Measurements from ENCODE around the gene GALNS.

DNA sequence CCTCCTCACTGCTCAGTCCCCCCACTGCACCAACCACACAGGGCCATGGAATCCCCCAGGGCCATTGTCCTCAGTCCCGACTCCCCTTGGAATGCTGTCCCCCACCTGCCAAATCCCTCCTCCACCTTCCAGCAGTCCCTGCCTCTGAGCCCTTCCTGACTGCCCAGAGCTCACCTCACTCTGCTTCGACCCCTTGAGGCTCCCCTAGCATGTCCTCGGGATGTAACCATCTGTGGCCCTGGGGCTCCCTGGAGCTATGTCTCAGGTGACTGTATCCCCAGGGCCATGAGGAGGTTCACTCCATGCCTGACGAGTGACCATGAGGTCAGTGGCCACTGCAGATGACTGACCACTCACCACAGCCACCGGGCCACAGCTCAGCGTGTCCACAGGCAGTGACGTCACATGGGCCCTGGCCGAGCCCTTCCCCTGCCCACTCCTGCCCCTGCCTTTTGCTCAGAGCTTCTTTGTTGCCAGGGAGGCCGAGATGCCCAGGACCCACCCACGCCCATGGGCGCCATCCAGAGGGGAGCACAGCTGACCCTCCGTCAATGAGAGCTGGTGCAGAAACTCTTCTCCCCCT lies 64.0 kb downstream of the GALNS start:
- TF ChIP-seq, protein P1, sequence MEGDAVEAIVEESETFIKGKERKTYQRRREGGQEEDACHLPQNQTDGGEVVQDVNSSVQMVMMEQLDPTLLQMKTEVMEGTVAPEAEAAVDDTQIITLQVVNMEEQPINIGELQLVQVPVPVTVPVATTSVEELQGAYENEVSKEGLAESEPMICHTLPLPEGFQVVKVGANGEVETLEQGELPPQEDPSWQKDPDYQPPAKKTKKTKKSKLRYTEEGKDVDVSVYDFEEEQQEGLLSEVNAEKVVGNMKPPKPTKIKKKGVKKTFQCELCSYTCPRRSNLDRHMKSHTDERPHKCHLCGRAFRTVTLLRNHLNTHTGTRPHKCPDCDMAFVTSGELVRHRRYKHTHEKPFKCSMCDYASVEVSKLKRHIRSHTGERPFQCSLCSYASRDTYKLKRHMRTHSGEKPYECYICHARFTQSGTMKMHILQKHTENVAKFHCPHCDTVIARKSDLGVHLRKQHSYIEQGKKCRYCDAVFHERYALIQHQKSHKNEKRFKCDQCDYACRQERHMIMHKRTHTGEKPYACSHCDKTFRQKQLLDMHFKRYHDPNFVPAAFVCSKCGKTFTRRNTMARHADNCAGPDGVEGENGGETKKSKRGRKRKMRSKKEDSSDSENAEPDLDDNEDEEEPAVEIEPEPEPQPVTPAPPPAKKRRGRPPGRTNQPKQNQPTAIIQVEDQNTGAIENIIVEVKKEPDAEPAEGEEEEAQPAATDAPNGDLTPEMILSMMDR (conservative IDR thresholded peaks at IDR 0.05; ENCODE audit: low read depth in 2 of 2): no peak
- no peak for TF ChIP-seq EZH2phosphoT487 (IDR thresholded peaks at IDR 0.05; ENCODE audit: unreplicated experiment)
- no peak for TF ChIP-seq POLR2AphosphoS5 (IDR thresholded peaks at IDR 0.05; ENCODE audit: low read depth)
- TF ChIP-seq EZH2 (IDR thresholded peaks at IDR 0.05; ENCODE audit: low read depth, unreplicated experiment): no peak
- TF ChIP-seq STAT1 (IDR thresholded peaks at IDR 0.05; ENCODE audit: unreplicated experiment): no peak
- TF ChIP-seq ZNF114 (CRISPR knock-in tag; IDR thresholded peaks at IDR 0.05): no peak
- TF ChIP-seq, protein P2, sequence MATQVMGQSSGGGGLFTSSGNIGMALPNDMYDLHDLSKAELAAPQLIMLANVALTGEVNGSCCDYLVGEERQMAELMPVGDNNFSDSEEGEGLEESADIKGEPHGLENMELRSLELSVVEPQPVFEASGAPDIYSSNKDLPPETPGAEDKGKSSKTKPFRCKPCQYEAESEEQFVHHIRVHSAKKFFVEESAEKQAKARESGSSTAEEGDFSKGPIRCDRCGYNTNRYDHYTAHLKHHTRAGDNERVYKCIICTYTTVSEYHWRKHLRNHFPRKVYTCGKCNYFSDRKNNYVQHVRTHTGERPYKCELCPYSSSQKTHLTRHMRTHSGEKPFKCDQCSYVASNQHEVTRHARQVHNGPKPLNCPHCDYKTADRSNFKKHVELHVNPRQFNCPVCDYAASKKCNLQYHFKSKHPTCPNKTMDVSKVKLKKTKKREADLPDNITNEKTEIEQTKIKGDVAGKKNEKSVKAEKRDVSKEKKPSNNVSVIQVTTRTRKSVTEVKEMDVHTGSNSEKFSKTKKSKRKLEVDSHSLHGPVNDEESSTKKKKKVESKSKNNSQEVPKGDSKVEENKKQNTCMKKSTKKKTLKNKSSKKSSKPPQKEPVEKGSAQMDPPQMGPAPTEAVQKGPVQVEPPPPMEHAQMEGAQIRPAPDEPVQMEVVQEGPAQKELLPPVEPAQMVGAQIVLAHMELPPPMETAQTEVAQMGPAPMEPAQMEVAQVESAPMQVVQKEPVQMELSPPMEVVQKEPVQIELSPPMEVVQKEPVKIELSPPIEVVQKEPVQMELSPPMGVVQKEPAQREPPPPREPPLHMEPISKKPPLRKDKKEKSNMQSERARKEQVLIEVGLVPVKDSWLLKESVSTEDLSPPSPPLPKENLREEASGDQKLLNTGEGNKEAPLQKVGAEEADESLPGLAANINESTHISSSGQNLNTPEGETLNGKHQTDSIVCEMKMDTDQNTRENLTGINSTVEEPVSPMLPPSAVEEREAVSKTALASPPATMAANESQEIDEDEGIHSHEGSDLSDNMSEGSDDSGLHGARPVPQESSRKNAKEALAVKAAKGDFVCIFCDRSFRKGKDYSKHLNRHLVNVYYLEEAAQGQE (IDR thresholded peaks at IDR 0.05; ENCODE audit: unreplicated experiment): no peak
- TF ChIP-seq JUNB (IDR thresholded peaks at IDR 0.05; ENCODE audit: unreplicated experiment): no peak
- TF ChIP-seq, protein P3, sequence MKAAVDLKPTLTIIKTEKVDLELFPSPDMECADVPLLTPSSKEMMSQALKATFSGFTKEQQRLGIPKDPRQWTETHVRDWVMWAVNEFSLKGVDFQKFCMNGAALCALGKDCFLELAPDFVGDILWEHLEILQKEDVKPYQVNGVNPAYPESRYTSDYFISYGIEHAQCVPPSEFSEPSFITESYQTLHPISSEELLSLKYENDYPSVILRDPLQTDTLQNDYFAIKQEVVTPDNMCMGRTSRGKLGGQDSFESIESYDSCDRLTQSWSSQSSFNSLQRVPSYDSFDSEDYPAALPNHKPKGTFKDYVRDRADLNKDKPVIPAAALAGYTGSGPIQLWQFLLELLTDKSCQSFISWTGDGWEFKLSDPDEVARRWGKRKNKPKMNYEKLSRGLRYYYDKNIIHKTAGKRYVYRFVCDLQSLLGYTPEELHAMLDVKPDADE (IDR thresholded peaks at IDR 0.05): no peak
- TF ChIP-seq CREB1 (CRISPR knock-in tag; IDR thresholded peaks at IDR 0.05; ENCODE audit: low read depth): no peak
- TF ChIP-seq, protein P4, sequence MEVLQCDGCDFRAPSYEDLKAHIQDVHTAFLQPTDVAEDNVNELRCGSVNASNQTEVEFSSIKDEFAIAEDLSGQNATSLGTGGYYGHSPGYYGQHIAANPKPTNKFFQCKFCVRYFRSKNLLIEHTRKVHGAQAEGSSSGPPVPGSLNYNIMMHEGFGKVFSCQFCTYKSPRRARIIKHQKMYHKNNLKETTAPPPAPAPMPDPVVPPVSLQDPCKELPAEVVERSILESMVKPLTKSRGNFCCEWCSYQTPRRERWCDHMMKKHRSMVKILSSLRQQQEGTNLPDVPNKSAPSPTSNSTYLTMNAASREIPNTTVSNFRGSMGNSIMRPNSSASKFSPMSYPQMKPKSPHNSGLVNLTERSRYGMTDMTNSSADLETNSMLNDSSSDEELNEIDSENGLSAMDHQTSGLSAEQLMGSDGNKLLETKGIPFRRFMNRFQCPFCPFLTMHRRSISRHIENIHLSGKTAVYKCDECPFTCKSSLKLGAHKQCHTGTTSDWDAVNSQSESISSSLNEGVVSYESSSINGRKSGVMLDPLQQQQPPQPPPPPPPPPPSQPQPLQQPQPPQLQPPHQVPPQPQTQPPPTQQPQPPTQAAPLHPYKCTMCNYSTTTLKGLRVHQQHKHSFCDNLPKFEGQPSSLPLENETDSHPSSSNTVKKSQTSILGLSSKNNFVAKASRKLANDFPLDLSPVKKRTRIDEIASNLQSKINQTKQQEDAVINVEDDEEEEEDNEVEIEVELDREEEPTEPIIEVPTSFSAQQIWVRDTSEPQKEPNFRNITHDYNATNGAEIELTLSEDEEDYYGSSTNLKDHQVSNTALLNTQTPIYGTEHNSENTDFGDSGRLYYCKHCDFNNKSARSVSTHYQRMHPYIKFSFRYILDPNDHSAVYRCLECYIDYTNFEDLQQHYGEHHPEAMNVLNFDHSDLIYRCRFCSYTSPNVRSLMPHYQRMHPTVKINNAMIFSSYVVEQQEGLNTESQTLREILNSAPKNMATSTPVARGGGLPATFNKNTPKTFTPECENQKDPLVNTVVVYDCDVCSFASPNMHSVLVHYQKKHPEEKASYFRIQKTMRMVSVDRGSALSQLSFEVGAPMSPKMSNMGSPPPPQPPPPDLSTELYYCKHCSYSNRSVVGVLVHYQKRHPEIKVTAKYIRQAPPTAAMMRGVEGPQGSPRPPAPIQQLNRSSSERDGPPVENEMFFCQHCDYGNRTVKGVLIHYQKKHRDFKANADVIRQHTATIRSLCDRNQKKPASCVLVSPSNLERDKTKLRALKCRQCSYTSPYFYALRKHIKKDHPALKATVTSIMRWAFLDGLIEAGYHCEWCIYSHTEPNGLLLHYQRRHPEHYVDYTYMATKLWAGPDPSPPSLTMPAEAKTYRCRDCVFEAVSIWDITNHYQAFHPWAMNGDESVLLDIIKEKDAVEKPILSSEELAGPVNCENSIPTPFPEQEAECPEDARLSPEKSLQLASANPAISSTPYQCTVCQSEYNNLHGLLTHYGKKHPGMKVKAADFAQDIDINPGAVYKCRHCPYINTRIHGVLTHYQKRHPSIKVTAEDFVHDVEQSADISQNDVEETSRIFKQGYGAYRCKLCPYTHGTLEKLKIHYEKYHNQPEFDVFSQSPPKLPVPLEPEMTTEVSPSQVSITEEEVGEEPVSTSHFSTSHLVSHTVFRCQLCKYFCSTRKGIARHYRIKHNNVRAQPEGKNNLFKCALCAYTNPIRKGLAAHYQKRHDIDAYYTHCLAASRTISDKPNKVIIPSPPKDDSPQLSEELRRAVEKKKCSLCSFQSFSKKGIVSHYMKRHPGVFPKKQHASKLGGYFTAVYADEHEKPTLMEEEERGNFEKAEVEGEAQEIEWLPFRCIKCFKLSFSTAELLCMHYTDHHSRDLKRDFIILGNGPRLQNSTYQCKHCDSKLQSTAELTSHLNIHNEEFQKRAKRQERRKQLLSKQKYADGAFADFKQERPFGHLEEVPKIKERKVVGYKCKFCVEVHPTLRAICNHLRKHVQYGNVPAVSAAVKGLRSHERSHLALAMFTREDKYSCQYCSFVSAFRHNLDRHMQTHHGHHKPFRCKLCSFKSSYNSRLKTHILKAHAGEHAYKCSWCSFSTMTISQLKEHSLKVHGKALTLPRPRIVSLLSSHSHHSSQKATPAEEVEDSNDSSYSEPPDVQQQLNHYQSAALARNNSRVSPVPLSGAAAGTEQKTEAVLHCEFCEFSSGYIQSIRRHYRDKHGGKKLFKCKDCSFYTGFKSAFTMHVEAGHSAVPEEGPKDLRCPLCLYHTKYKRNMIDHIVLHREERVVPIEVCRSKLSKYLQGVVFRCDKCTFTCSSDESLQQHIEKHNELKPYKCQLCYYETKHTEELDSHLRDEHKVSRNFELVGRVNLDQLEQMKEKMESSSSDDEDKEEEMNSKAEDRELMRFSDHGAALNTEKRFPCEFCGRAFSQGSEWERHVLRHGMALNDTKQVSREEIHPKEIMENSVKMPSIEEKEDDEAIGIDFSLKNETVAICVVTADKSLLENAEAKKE (CRISPR knock-in tag; IDR thresholded peaks at IDR 0.05): no peak
- TF ChIP-seq NANOG (IDR thresholded peaks at IDR 0.05; ENCODE audit: borderline replicate concordance): no peak

Data from GM23338 (cell line).